GM21381 (cell line): Measurements from ENCODE around the gene EPB42.
A peak's percentile ranks its signal among the peaks of the same experiment; 100 is the strongest.
"Not testable (repeated sequence)": the region's sequence is repeated elsewhere in the genome, so short reads cannot be mapped to it uniquely, and the experiment has no call there.

Experiments
- ATAC-seq: cut with Tn5 transposase; IDR thresholded peaks from one replicate; pipeline ENCODE4 v1.9.1; 2021; ENCODE audit warnings: mild to moderate bottlenecking, moderate library complexity; ENCODE audit not compliant: unreplicated experiment

EPB42 gene

DNA sequence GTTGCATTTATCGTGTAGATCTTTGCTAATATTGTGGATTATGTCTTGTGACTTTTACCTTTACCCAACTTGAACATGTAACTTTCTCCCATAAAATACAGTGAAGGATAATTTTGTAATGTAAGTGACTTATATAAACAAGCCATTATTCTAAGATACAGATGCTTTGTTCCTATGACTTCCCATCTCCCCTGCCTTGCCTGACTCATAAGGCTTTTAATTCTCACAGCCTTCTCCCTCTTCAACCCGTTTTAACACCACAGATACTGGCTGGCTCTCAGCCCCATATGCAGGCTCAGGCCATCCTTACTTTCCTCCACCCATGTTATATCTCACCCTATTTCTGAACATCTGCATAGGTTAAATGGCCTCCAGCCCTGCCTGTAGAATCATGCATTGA lies 31.5 kb downstream of the EPB42 start:
- no peak for ATAC-seq

- no peak for ATAC-seq
Measured at GRCh38 chr15:43187544-43188155, 33.2 kb downstream of the EPB42 start.

GRCh38 chr15:43186003-43186353 lies 34.8 kb downstream of the EPB42 start:
- no peak for ATAC-seq

GRCh38 chr15:43185157-43186002 lies 35.4 kb downstream of the EPB42 start, which contains the start of gene CCNDBP1:
Gene CCNDBP1 (plus strand): TSS chr15:43185403. CDS start chr15:43185499, 96 bp downstream.
- peak; percentile 96 for ATAC-seq

- ATAC-seq, result peak; percentile 3
Measured at GRCh38 chr15:43184407-43185124, 36.3 kb downstream of the EPB42 start.

DNA sequence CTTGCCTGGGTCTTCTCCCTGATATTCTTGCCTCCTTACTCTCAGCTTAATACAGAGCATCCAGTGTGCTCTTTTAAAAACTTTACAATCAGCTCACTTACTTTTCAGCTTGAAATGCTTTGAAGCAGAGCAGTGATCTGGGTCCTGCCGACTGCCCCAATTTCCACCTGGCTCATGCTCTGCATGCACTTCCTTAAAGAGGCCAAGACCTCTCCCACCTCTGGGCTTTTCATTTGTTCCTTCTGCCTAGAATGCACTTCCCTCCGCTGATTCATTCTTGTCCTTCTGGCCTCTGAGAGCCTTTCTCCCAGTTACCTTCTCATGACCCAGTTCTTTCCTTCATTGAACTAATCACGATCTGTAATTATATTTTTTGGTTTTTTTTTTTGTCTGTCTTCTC lies 37.5 kb downstream of the EPB42 start:
- no peak for ATAC-seq

DNA sequence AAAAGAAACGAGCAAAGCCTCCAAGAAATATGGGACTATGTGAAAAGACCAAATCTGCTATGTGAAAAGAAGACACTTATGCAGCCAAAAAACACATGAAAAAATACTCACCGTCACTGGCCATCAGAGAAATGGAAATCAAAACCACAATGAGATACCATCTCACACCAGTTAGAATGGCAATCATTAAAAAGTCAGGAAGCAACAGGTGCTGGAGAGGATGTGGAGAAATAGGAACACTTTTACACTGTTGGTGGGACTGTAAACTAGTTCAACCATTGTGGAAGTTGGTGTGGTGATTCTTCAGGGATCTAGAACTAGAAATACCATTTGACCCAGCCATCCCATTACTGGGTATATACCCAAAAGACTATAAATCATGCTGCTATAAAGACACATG lies 43.7 kb downstream of the EPB42 start:
- ATAC-seq, result not testable (repeated sequence)

GRCh38 chr15:43175656-43176309 lies 45.0 kb downstream of the EPB42 start:
- not testable (repeated sequence) for ATAC-seq

GRCh38 chr15:43169888-43170287 lies 50.9 kb downstream of the EPB42 start:
- ATAC-seq, result no peak

DNA sequence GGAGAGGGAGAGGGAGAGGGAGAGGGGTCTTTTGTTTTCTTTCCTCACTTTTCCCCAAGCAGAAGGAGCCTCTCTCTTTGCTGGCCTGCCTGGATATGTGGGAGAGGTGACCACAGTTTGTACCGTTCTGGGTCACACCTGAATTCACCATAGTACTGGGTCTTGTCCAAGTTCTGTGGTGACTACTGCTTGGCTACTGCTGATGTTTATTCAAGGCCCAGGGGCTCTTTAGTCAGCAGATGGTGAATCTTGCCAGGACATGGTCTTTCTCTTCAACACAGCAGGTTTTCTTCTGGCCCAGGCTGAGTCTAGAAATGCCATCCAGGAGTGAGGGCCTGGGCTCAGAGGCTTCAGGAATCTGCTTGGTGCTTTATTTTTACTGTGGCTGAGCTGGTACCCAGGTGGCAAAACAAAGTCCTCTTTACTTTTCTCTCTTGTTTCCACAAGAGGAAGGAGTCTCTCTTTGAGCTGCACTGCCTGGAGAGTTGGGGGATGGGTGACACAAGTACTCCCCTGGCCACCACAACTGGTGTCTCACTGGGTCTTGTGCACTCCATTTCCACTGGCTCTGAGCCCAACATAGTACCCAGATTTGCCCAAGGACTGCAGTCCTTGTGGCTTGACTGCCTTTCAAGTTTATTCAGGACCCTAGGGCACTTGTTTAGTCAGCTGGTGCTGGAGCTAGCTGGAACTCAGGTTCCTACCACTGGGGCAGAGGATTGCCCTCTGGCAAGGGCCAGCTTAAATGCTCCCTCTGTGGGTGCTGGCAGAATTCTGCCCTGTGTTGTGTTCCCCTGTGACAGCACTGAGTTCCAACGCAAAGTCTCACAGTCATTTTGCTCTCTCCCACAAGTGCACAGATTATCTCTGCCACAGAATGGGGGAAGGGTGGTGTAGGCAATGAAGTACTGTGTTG lies 52.4 kb downstream of the EPB42 start:
- ATAC-seq, result no peak

GRCh38 chr15:43167261-43167660 lies 53.6 kb downstream of the EPB42 start:
- not testable (repeated sequence) for ATAC-seq

DNA sequence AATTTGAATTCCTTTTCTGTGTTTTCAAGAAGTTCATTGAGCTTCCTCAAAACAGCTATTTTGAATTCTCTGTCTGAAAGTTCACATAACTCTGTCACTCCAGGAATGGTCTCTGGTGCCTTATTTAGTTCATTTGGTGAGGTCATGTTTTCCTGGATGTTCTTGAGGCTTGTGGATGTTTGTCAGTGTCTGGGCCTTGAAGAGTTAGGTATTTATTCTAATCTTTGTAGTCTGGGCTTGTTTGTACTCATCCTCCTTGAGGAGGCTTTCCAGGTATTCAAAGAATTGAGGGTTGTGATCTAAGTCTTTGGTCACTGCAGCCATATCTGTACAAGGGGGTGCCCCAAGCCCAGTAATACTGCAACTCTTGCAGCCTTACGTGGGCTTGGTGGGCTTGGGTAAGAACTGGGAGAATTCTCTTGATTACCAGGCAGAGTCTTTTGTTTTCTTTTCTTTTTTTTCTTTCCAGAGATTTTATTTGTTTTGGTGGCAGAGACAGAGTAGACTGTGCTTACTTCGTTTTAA lies 55.0 kb downstream of the EPB42 start:
- ATAC-seq, result no peak

- ATAC-seq, result no peak
Measured at GRCh38 chr15:43153269-43153668, 67.5 kb downstream of the EPB42 start.

- ATAC-seq, result no peak
Measured at GRCh38 chr15:43151688-43152087, 69.1 kb downstream of the EPB42 start.

DNA sequence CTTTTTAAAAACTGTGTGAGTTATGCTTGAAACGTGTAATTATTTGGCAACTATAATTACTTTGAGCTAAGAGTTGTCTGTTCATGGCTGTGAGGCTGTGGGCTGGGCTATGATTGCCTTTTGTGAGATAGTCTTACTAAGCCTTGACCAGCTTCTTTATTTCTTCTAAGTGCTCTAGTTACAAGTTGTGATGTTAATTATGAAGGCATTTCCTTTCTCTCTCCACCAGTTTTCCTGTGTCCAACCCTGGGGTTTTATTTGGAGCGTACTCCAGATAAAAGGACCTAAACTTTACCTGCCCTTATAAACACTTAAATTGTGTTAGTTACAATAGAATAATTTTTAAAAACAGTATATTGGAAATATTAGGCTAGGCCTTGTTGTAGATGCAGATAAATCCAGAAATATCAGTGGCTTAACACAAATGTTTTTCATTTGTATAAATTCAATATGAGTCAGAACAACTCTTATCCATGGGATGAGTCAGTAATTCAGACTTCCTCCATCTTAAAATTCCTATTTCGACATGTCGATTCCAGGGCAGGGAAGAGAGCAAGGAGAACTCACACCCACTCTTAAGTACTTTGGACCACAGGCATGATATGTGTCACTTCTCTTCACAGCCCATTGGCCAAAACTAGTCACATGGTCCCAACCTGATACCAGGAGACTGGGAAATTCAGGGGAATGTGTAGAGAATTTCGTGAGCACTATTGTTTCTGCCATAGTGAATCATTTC lies 70.5 kb downstream of the EPB42 start:
- no peak for ATAC-seq
